Subcutaneous adipose tissue (tissue), 4 donors: Measurements from ENCODE around the gene IKBKE. TPM values are rescaled to one million over a fixed set of nuclear protein-coding genes. Genes with fewer than 3 reads are reported as not detected.

Experiments
- total RNA-seq, 4 donors: library from RNA; depleted of rRNA; stranded (reverse); fragments of >200 nt; gene quantifications; one replicate each; pipeline ENCODE4 v1.1.0, GENCODE V29; 2016
- TF ChIP-seq, protein P1 (sequence below): fragments of 450-650 bp; IDR thresholded peaks from one replicate; pipeline ENCODE4 v1.5.1; 2016; ENCODE audit warnings: low read depth, mild to moderate bottlenecking, control low read depth, antibody characterized with exemption, moderate library complexity

IKBKE gene
- total RNA-seq, 4 donors from 2014 or later, result 4.0 to 4.9 (median 4.9) TPM

DNA sequence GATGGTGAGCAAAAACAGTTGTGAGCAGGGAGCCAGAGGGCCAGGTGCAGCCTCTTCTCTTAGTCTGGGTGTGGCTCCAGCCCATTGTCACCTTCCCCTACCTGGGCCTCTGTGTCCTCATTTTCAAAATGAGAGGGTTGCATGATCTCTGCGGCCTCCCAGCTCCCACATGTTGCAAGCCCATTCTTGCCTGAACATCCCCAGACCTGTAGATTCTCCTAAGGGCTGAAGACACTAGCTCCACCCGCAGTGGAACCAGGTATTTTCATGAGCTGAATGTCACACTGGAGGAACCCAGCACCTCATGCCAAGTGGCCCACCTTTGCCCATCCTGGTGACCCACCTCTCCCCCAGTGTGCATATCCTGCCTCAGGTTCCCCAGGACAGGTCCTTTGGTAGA lies 12.3 kb downstream of the IKBKE start:
- TF ChIP-seq, protein P1, sequence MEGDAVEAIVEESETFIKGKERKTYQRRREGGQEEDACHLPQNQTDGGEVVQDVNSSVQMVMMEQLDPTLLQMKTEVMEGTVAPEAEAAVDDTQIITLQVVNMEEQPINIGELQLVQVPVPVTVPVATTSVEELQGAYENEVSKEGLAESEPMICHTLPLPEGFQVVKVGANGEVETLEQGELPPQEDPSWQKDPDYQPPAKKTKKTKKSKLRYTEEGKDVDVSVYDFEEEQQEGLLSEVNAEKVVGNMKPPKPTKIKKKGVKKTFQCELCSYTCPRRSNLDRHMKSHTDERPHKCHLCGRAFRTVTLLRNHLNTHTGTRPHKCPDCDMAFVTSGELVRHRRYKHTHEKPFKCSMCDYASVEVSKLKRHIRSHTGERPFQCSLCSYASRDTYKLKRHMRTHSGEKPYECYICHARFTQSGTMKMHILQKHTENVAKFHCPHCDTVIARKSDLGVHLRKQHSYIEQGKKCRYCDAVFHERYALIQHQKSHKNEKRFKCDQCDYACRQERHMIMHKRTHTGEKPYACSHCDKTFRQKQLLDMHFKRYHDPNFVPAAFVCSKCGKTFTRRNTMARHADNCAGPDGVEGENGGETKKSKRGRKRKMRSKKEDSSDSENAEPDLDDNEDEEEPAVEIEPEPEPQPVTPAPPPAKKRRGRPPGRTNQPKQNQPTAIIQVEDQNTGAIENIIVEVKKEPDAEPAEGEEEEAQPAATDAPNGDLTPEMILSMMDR, result no peak

- TF ChIP-seq, protein P1, result no peak
Measured at GRCh38 chr1:206484901-206485300, 14.6 kb downstream of the IKBKE start.

DNA sequence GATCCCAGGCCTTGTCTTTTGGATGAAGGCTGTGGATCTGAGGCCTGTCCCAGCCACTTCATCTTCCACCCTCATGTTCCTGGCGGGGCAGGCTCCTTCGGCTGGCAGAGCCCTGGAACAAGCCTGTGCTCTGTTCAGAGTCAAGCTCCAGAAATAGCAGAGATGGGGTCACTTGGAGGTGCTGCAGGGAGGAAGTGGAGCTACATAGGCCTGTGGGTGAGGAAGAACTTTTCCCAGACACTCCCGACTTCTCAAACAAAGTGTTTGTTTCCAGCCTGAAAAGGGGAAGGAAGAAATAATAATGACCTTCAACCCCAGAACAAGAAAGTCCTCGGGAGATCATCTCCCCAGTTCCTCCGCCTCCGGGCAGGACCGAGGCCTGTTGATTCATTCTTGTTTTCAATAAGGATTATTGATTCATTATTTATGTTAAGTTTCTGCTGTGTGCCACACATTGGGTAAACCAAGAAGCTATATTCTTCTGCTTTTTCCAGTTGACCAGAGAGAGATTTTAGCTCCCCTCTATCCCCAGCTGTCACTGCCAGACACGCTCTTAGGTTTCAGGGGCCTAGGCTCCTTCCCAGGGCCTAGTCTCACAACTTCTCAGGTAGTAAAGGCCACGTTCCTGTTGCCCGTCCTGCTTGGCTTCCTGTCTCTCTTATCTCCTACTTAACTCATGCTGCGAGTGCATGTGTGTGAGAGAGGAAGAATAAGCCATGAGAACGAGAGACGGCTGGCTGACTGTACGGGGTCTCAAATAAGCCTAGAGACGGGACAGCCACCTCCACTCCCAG lies 16.9 kb downstream of the IKBKE start:
- TF ChIP-seq, protein P1, result no peak

DNA sequence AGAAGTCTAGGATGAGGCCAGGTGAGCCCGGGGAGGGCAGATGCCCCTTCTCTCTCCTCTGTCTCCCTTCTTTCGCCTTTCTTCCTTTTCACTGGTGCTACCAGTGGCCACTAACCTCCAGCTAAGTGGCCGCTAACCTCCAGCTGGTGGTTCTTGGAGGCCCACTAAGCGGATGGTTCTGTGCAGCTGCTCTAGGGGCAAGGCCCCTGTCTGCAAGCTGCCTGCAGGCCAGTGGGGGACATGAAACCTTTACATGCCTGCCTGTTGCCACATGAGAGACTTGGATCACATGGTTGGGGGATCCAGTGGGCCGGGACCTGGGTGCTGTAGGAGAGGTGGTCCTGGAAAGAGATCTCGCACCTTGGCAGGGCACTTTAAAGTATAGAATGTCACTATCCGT lies 17.7 kb downstream of the IKBKE start:
- TF ChIP-seq, protein P1, result no peak

DNA sequence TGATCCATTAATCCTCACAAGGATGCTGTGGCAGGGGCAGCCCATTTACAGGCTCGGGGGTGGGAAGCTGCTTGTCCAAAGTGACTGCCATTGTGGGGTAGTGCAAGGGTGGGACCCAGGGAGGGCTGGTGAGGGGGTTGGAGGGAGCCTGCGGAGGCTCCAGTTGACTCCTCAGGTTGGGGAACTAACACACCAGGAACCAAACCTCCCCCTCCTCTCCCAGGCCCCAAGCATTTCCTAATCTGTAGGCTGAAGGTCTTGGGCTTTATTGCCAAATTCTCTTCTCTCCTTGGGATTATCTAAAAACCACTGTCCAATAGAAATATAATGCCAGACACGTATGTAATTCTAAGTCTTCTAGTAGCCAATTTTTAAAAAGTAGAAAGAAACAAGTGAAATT lies 18.2 kb downstream of the IKBKE start:
- TF ChIP-seq, protein P1, result no peak

DNA sequence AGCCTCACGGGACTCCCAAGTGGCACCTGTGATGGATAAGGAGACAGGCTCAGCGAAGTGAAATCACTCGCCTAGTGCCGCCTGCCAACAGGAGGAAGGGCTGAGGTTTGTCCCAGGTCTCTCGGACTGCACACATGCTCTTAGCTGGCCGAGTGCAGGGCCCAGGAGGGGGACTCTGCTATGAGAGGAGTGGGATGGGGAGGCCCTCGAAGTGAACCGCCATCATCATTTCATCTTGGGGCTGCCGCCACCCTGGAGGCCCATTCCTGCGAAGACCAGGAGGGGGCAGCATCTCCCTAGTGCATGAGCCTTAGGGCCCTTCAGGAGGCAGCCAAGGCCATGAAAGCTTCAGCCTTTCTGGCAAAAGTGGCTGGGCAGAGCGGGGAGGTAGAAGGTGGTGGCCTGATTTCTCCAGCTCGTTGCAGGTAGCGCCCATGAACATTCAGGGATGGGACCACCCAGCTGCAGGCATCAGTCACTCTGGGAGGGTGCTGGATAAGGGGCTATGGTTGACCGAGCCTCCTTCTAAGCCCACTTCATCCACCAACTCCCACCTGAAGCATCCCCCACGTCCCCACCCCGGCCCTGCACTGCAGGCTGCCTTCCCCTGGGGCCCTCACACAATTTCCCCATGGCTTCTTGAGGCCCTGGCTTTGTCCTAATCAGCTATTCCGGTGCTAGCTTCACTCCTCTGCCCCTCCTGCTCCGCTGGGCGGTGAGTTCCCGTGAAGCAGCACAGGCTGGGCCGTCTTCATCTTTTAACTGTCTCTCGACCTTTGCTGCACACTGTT lies 19.9 kb downstream of the IKBKE start:
- TF ChIP-seq, protein P1, result no peak

- TF ChIP-seq, protein P1, result no peak
Measured at GRCh38 chr1:206490771-206491405, 20.6 kb downstream of the IKBKE start.
